AG04450 (cell line): Measurements from ENCODE around the gene SPTLC2. TPM values are rescaled to one million over a fixed set of nuclear protein-coding genes. Genes with fewer than 3 reads are reported as not detected.

Source experiments
- CTCF ChIA-PET: fragments of 300-600, 350-600 bp; formaldehyde crosslinking; extraction: SDS; loops from one replicate; lab custom pipeline; 2022; ENCODE audit warnings: antibody characterized with exemption, inconsistent platforms; lab: Charles Lee
- POLR2A ChIA-PET: fragments of 350-600 bp; formaldehyde crosslinking; extraction: SDS; loops from one replicate; lab custom pipeline; 2021; ENCODE audit warnings: antibody characterized with exemption, inconsistent platforms; lab: Yijun Ruan, JAX
- DNase-seq: peaks from one replicate; pipeline ENCODE4 v3.0.0-alpha.2; 2011; ENCODE audit warnings: low read depth, low spot score
- H3K27ac ChIP-seq: one replicate; pipeline ENCODE4 v1.5.1; 2012; ENCODE audit warnings: low read depth, low read length, control low read depth
- H3K27me3 ChIP-seq: one replicate; pipeline ENCODE4 v1.6.0; 2012; ENCODE audit warnings: low read length; ENCODE audit not compliant: control insufficient read depth, insufficient read depth
- H3K4me3 ChIP-seq: 2 replicates; pipeline ENCODE4 v1.5.1; 2011; ENCODE audit warnings: mild to moderate bottlenecking, low read depth, low read length, control low read depth
- H3K9me3 ChIP-seq: 2 replicates; pipeline ENCODE4 v1.5.1; 2012; ENCODE audit warnings: low read length; ENCODE audit not compliant: control insufficient read depth, insufficient read depth
- CTCF ChIP-seq: IDR thresholded peaks from 2 replicates; pipeline ENCODE4 v1.5.1; 2011; ENCODE audit warnings: low read depth, low read length, control low read depth, inconsistent platforms
- polyA plus RNA-seq: library from polyadenylated mRNA; depleted of rRNA; stranded (reverse); fragments of >200 nt; gene quantifications from 2 replicates; pipeline ENCODE4 v1.2.3, GENCODE V29; 2011

The SPTLC2 gene
- polyA plus RNA-seq, 1 experiment = 41.3 TPM

GRCh38 chr14:77657280-77657679, 40.8 kb upstream of the SPTLC2 start:
- H3K4me3 ChIP-seq = no peak overlapping the region
- no peak overlapping the region for H3K27ac ChIP-seq
- CTCF ChIA-PET = no interaction called here
- POLR2A ChIA-PET = no interaction called here
- TF ChIP-seq CTCF = no peak
- peaks cover 2% of the 10 kb centered on the region for H3K27me3 ChIP-seq
- no peak for DNase-seq
- H3K9me3 ChIP-seq = no peaks in the 10 kb centered on the region

- Histone ChIP-seq H3K27ac (no peak overlapping the region), H3K27me3 (no peaks in the 10 kb centered on the region), H3K9me3 (no peaks in the 10 kb centered on the region), H3K4me3 (no peak overlapping the region)
- TF ChIP-seq CTCF = no peak
- ChIA-PET POLR2A (no interaction called here), CTCF (interaction anchor here (2.2 kb wide), 1 partner anchor 52 kb away, joined by 14 read pairs; no protein-coding TSS in a partner anchor)
- no peak for DNase-seq
These were observed 37.6 kb upstream of the SPTLC2 start for GRCh38 chr14:77654001-77654441.

DNA sequence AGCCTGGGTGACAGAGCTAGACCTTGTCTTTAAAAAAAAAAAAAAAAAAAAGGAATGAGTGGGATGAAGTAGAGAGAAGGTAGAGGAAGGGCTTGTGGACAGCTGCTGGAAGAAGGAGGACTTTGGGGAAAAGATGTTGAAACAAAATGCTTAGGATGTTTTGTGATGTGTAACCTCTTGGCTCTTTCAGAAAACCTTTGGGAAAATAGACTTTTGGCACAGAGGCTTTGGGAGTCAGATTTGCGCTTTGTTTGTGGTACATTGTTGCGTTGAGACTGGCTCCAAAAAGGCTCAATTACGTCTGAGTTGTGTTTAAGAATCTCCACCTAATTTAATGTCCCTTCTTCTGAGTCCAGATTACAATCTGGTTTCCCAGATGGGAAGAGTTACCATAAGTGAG, 32.9 kb upstream of the SPTLC2 start:
- ChIA-PET POLR2A (no interaction called here), CTCF (no interaction called here)
- Histone ChIP-seq H3K9me3 (peaks cover 5% of the 10 kb centered on the region), H3K4me3 (no peak overlapping the region), H3K27me3 (no peaks in the 10 kb centered on the region), H3K27ac (no peak overlapping the region)
- TF ChIP-seq CTCF = no peak
- no peak for DNase-seq

DNA sequence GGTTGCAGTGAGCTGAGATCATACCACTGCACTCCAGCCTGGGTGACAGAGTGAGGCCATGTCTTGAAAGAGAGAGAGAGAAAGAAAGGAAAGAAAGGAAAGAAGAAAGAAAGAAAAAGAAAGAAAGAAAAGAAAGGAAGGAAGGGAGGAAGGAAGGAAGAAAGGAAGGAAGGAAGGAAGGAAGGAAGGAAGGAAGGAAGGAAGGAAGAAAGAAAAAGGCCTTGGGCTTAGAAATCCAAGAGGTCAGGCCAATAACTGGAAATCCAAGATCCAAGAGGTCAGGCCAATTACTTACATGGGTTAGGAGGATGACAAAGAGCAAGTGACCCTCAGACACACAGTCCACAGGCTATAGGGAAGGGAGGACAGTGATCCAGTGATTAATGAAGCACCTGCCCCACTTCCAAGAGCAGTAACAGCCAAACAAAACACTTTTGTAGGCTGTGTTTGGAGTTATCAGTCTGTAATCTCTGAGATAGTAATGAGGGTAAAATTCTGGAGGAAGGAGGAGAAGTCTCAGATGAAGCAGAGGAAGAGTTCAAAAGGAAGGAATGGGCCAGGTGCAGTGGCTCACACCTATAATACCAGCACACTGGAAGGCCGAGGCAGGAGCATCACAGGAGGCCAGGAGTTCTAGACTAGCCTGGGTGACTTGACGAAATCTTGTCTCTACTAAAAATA, 32.2 kb upstream of the SPTLC2 start:
- ChIA-PET CTCF (no interaction called here), POLR2A (no interaction called here)
- Histone ChIP-seq H3K27ac (no peak overlapping the region), H3K27me3 (no peaks in the 10 kb centered on the region), H3K9me3 (peaks cover 5% of the 10 kb centered on the region), H3K4me3 (no peak overlapping the region)
- TF ChIP-seq CTCF = no peak
- DNase-seq = no peak

- POLR2A ChIA-PET = interaction anchor here (0.6 kb wide), 1 partner anchor 57 kb away, joined by 6 read pairs; no protein-coding TSS in a partner anchor
- Histone ChIP-seq H3K4me3 (no peak overlapping the region), H3K27me3 (no peaks in the 10 kb centered on the region), H3K27ac (no peak overlapping the region), H3K9me3 (peaks cover 5% of the 10 kb centered on the region)
- TF ChIP-seq CTCF = no peak
- CTCF ChIA-PET = interaction anchor here (0.6 kb wide), 1 partner anchor 29 kb away, joined by 3 read pairs; no protein-coding TSS in a partner anchor
- DNase-seq = no peak
These were observed 31.4 kb upstream of the SPTLC2 start for GRCh38 chr14:77647853-77648252.
